Activated T-cell treated with anti-CD3 and anti-CD28 coated beads, Interleukin-2, amount 50 U/mL, for 4 hours (primary cell): ENCODE data around the gene TBC1D4. TPM values are rescaled to one million over a fixed set of nuclear protein-coding genes. Genes with fewer than 3 reads are reported as not detected.
A peak's percentile ranks its signal among the peaks of the same experiment; 100 is the strongest.

Experiments
- ATAC-seq, 2 donors: fragments of 200-7000 bp; cut with Tn5 transposase; one replicate each; pipeline ENCODE4 v1.10.0; 2021
- DNase-seq: peaks from one replicate; pipeline ENCODE4 v3.0.0-alpha.2; 2020
- H3K27me3 Mint-ChIP-seq: one replicate; pipeline ENCODE4 v1.8.0; 2021; ENCODE audit warnings: low read depth, mixed read lengths
- H3K36me3 Mint-ChIP-seq: one replicate; pipeline ENCODE4 v1.8.0; 2022; ENCODE audit warnings: mixed read lengths; ENCODE audit not compliant: insufficient read depth
- H3K4me1 Mint-ChIP-seq: one replicate; pipeline ENCODE4 v1.8.0; 2021; ENCODE audit warnings: low read depth, mixed read lengths
- H3K4me3 Mint-ChIP-seq: one replicate; pipeline ENCODE4 v1.8.0; 2021; ENCODE audit warnings: mild to moderate bottlenecking, moderate library complexity, mixed read lengths
- H3K9me3 Mint-ChIP-seq: one replicate; pipeline ENCODE4 v1.8.0; 2021; ENCODE audit warnings: mixed read lengths
- total RNA-seq, 3 donors: library from RNA; stranded (reverse); gene quantifications; one replicate each; pipeline ENCODE4 v1.2.1, GENCODE V29; 2021

The TBC1D4 gene
- total RNA-seq, 3 donors from 2014 or later, result 25.1 to 35.1 (median 30.0) TPM

DNA sequence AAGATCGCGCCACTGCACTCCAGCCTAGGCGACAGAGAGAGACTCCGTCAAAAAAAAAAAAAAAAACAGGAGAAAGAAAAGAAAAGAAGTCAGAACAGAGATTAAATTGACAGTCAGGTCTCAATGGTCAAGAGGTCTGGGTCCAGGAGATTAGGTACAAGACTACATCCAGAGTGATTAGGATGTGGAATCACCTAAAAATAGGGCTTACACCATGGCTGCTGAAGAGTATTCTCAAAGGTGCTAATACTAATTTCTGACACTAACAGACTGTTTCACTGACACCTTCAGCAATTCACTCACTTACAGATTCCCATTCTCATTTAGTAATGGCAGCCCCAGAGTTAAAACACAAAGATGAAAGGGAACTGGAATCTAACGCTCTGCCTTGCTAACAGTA, 91.7 kb downstream of the TBC1D4 start:
- Mint-ChIP-seq H3K27me3 (no peaks in the 10 kb centered on the region), H3K4me1 (peaks cover 1% of the 10 kb centered on the region), H3K9me3 (no peaks in the 10 kb centered on the region), H3K36me3 (no peaks in the 10 kb centered on the region), H3K4me3 (no peak overlapping the region)
- DNase-seq, result no peak
- no peak for ATAC-seq

DNA sequence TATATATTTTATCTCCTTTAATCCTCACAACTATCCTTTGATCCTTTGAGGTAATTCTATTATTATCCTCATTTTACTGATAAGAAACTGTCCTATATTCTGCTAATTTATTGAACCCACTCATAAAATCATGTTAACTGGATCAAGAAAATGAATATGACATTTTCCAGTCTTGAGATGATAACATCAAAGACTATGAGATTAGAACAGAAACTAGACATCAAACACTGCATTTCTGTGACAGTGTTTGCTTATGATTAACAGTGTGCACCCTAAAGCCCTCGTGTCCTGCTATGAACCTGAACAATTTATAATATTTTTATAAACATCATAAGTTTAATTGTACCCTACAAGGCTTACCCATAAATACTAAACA, 96.3 kb downstream of the TBC1D4 start:
- H3K36me3 Mint-ChIP-seq, result no peaks in the 10 kb centered on the region

DNA sequence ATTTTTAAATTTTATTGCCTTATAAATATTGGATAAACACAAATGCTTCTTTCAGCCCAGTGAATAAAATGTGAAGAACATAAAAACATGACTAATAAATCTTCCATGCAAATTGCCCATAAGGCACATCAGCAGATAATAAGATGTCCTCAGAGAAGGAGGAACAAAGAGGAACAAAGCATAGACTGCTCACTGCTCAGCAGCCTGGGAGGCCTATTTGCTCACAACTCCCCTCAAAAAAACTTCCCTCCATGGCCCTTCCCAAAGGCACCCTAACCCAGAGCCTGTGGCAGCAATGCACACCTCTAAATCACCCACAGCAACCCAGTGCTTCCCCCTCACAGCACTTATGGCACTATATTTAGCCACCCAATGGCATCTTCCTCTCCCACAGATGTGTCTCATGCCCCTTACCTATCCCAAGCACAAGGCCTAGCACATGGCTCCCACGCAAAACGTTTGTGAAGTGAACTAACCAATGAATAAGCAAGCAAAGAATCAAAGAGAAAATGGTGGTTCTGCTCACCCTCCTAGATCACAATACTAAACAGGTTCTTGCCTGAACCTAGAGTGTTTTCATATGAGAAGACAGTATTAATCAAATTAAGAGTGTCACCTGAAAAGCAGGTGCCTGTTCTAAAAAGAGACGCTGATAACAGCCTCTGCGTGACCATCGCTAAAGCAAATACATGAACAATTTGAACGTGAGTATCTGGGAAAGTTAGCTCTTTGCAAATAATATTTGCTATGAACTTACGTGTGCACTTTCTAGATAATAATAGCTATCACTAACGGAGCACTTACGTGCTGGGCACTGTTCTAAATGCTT, 96.9 kb downstream of the TBC1D4 start:
- Mint-ChIP-seq H3K9me3 (no peaks in the 10 kb centered on the region), H3K36me3 (no peaks in the 10 kb centered on the region), H3K4me3 (no peak overlapping the region), H3K4me1 (peaks cover 3% of the 10 kb centered on the region), H3K27me3 (no peaks in the 10 kb centered on the region)
- DNase-seq (no peak), ATAC-seq (peak in 1 of 2 donors; percentile 28)

More for the DNA sequence above, 96.3 kb downstream of the TBC1D4 start:
- H3K27me3 Mint-ChIP-seq, result no peaks in the 10 kb centered on the region
- no peak overlapping the region for H3K4me3 Mint-ChIP-seq
- ATAC-seq (peak; percentile 55 to 77), DNase-seq (no peak)
- H3K9me3 Mint-ChIP-seq, result no peaks in the 10 kb centered on the region
- H3K4me1 Mint-ChIP-seq, result peaks cover 3% of the 10 kb centered on the region

GRCh38 chr13:75383064-75383715, 98.8 kb downstream of the TBC1D4 start:
- ATAC-seq, result no peak
- peaks cover 3% of the 10 kb centered on the region for H3K4me1 Mint-ChIP-seq
- no peak overlapping the region for H3K4me3 Mint-ChIP-seq
- H3K27me3 Mint-ChIP-seq, result no peaks in the 10 kb centered on the region
- H3K9me3 Mint-ChIP-seq, result no peaks in the 10 kb centered on the region
- DNase-seq, result no peak
- no peaks in the 10 kb centered on the region for H3K36me3 Mint-ChIP-seq

- ATAC-seq, result no peak
- H3K36me3 Mint-ChIP-seq, result no peaks in the 10 kb centered on the region
- H3K27me3 Mint-ChIP-seq, result no peaks in the 10 kb centered on the region
- no peak for DNase-seq
- no peaks in the 10 kb centered on the region for H3K4me1 Mint-ChIP-seq
- H3K4me3 Mint-ChIP-seq, result no peak overlapping the region
- no peaks in the 10 kb centered on the region for H3K9me3 Mint-ChIP-seq
These were observed 103.7 kb downstream of the TBC1D4 start for GRCh38 chr13:75378301-75378700.

DNA sequence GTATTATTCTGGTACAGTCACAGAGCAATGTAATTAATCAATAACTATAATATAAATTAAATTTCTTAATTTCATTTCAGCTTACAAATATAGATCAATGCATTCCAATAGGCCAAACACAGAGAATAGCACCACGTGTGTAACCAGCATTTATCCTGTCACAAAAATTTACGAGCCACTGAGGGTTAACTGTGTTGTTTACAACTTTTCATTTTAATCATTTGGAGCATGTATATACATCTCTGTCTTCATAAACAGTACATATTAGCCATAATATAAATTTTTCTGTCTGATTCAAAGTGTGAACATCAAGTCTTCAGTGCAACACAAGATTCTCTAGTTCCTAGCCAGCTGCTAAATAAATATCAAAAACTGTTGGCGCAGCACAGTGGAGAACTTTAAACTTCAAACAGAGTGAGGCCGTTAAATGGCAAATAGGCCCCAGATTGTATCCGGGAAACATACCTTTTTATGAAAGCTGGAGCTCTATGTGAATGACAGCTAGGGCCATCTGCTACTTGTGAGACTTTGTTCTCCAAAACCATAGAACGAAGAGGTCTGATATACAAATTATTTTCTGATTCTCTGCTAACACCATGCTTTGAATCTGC, 105.1 kb downstream of the TBC1D4 start:
- Mint-ChIP-seq H3K4me1 (no peaks in the 10 kb centered on the region), H3K9me3 (no peaks in the 10 kb centered on the region), H3K27me3 (no peaks in the 10 kb centered on the region), H3K36me3 (no peaks in the 10 kb centered on the region), H3K4me3 (no peak overlapping the region)
- ATAC-seq, result no peak
- no peak for DNase-seq

GRCh38 chr13:75375329-75375728, 106.6 kb downstream of the TBC1D4 start:
- H3K4me3 Mint-ChIP-seq, result no peak overlapping the region
- no peak for ATAC-seq
- H3K36me3 Mint-ChIP-seq, result no peaks in the 10 kb centered on the region
- no peaks in the 10 kb centered on the region for H3K4me1 Mint-ChIP-seq
- no peaks in the 10 kb centered on the region for H3K27me3 Mint-ChIP-seq
- no peaks in the 10 kb centered on the region for H3K9me3 Mint-ChIP-seq
- DNase-seq, result no peak

- H3K27me3 Mint-ChIP-seq, result no peaks in the 10 kb centered on the region
- H3K4me1 Mint-ChIP-seq, result no peaks in the 10 kb centered on the region
- no peak overlapping the region for H3K4me3 Mint-ChIP-seq
- H3K36me3 Mint-ChIP-seq, result no peaks in the 10 kb centered on the region
- DNase-seq (no peak), ATAC-seq (no peak)
- H3K9me3 Mint-ChIP-seq, result no peaks in the 10 kb centered on the region
These were observed 108.0 kb downstream of the TBC1D4 start for GRCh38 chr13:75373988-75374387.

GRCh38 chr13:75372923-75373841, 108.8 kb downstream of the TBC1D4 start:
- peaks cover 3% of the 10 kb centered on the region for H3K27me3 Mint-ChIP-seq
- no peaks in the 10 kb centered on the region for H3K4me1 Mint-ChIP-seq
- H3K9me3 Mint-ChIP-seq, result no peaks in the 10 kb centered on the region
- no peaks in the 10 kb centered on the region for H3K36me3 Mint-ChIP-seq
- no peak for ATAC-seq
- DNase-seq, result no peak
- no peak overlapping the region for H3K4me3 Mint-ChIP-seq

- Mint-ChIP-seq H3K4me1 (no peaks in the 10 kb centered on the region), H3K4me3 (no peak overlapping the region)
These were observed 109.5 kb downstream of the TBC1D4 start for GRCh38 chr13:75372517-75372916.

DNA sequence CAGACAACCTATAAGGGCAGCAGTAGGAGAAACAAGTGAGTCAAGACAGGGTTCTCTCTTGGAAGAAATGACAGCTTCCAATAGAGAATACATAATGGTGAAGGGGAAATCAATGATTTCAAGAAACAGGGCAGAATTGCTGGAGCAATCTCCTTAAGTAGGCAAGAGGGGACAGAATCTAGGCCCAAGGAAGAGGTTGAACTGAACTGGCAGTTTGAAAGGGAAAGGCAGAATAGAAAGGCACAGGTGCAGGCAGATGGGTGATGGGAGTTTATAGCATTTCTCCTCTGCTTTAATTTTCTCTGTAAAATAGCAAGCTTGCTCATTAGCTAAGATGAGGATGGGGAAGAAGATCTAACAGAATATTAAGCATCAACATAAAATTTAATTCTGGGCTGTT, 110.8 kb downstream of the TBC1D4 start:
- Mint-ChIP-seq H3K36me3 (no peaks in the 10 kb centered on the region), H3K27me3 (peaks cover 5% of the 10 kb centered on the region), H3K4me3 (no peak overlapping the region), H3K4me1 (peaks cover 6% of the 10 kb centered on the region), H3K9me3 (no peaks in the 10 kb centered on the region)
- DNase-seq (no peak), ATAC-seq (no peak)

More at GRCh38 chr13:75372517-75372916, 109.5 kb downstream of the TBC1D4 start:
- no peaks in the 10 kb centered on the region for H3K36me3 Mint-ChIP-seq
- H3K27me3 Mint-ChIP-seq, result peaks cover 3% of the 10 kb centered on the region
- no peaks in the 10 kb centered on the region for H3K9me3 Mint-ChIP-seq
- peak; percentile 59 to 79 for ATAC-seq
- no peak for DNase-seq

DNA sequence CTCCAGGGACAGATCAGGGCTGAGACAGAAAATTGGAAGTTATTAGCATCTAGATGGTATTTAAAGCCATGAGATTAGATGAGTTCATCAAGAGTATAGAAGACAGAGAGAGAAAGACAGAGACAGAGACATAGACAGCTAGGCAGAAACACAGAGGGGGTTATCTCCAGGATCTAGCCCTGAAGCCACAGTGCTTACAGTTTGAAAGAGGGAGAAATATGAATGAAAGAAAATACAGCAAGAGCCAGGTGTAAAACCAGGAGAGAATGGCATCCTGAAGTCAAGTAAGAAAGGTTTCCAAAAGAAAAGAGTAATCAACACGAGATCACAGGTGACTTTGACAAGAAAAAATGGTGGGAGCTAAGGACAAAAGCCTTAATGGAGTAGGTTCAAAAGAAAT, 111.2 kb downstream of the TBC1D4 start:
- Mint-ChIP-seq H3K36me3 (no peaks in the 10 kb centered on the region), H3K4me3 (no peak overlapping the region), H3K4me1 (peaks cover 10% of the 10 kb centered on the region), H3K9me3 (no peaks in the 10 kb centered on the region), H3K27me3 (peaks cover 5% of the 10 kb centered on the region)
- DNase-seq, result no peak
- no peak for ATAC-seq

- H3K9me3 Mint-ChIP-seq, result no peaks in the 10 kb centered on the region
- no peak for DNase-seq
- H3K4me3 Mint-ChIP-seq, result no peak overlapping the region
- peaks cover 17% of the 10 kb centered on the region for H3K4me1 Mint-ChIP-seq
- H3K27me3 Mint-ChIP-seq, result peaks cover 5% of the 10 kb centered on the region
- ATAC-seq, result no peak
- H3K36me3 Mint-ChIP-seq, result no peaks in the 10 kb centered on the region
These were observed 112.0 kb downstream of the TBC1D4 start for GRCh38 chr13:75369981-75370380.

- DNase-seq, result no peak
- no peak for ATAC-seq
These were observed 113.8 kb downstream of the TBC1D4 start for GRCh38 chr13:75368167-75368566.

More at GRCh38 chr13:75368167-75368566, 113.8 kb downstream of the TBC1D4 start:
- Mint-ChIP-seq H3K36me3 (no peaks in the 10 kb centered on the region), H3K4me3 (no peak overlapping the region), H3K9me3 (no peaks in the 10 kb centered on the region), H3K4me1 (peaks cover 29% of the 10 kb centered on the region), H3K27me3 (peaks cover 5% of the 10 kb centered on the region)
